Activated CD4-positive, alpha-beta T cell treated with anti-CD3 and anti-CD28 coated beads, Interleukin-2, amount 50 U/mL, for 16 hours (primary cell): Measurements from ENCODE around the gene OSBPL9.
A peak's percentile ranks its signal among the peaks of the same experiment; 100 is the strongest.

ENCODE experiments used
- DNase-seq: peaks from one replicate; pipeline ENCODE4 v3.0.0-alpha.2; 2020

The OSBPL9 gene

GRCh38 chr1:51744506-51745303, 127.8 kb downstream of the OSBPL9 start:
- no peak for DNase-seq

DNA sequence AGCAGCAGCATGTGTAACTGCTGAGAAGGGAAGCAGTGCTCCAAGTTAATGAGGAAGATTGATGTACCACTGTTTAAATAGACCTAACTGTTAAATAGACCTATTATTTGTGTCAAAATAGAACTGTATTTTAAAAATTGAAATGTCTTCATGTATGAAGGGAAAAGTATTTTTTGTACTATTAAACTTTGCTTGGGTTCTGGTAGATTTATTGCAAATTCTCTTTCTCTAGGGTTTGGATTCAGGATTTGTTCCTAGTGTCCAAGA, 128.3 kb downstream of the OSBPL9 start:
- no peak for DNase-seq

GRCh38 chr1:51749151-51749550, 132.3 kb downstream of the OSBPL9 start:
- no peak for DNase-seq

DNA sequence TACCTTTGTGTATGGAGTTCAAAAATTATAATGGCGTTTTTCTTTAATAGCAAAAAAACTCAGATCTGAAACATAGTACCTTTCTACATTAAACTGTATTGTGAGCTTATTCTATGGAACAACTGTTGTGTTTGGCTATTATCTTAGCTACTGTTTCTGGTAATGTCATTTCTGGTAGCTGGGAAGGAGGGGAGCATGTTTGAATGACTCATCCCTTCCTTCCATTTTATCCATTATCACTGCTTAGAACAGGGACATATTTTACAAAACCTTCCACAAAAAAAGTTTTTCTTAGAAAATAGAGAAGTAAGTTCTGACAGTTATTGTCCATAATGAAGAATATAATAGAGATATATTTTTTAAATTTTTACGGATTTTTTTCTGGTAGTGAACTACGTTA, 133.3 kb downstream of the OSBPL9 start:
- DNase-seq, result no peak

DNA sequence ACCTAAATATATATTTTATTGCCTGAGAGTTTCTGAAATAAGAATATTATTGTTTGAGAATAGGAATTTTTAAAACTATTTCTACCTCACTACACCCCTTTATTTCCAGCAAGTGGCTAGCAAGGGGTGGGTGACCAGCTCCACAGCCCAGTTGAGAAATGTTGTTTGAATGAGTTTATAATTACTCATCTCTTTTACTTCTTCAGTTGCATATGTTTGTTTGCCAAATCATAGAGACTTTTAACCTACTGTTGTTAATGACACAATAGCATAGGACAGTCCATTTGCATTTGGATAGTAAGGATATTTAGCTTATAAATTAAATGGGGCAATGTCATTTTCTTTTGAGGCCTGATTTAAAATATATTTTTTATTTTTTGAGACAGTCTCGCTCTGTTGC, 133.8 kb downstream of the OSBPL9 start:
- no peak for DNase-seq

- DNase-seq, result no peak
Observed at GRCh38 chr1:51752073-51752948, 135.4 kb downstream of the OSBPL9 start.

- DNase-seq, result no peak
Observed at GRCh38 chr1:51753969-51754368, 137.1 kb downstream of the OSBPL9 start.

GRCh38 chr1:51754666-51755065, 137.8 kb downstream of the OSBPL9 start:
- no peak for DNase-seq

GRCh38 chr1:51755437-51755836, 138.5 kb downstream of the OSBPL9 start:
- DNase-seq, result no peak

GRCh38 chr1:51756290-51756689, 139.4 kb downstream of the OSBPL9 start:
- DNase-seq, result peak; percentile 66

DNA sequence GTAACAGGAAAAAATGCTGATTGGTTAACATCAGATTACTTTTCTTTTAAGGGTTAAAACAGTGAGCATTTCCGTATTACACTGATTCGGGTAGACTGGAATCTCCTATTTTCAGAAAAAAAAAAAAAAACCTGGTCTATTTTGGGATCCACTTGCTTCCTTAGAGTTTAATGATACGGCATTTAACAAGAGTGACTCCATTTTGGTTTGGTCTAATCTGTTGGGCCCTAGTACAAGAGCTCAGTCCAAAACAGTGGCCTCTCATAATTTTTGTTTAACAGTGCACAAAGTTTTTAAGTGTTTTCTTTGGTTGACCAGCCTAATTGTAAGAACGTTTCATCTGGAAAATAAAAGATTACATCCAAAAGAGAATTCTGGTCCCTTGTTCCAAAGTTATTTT, 141.4 kb downstream of the OSBPL9 start:
- no peak for DNase-seq

GRCh38 chr1:51760872-51761271, 144.0 kb downstream of the OSBPL9 start:
- DNase-seq, result no peak

GRCh38 chr1:51761351-51761750, 144.5 kb downstream of the OSBPL9 start:
- no peak for DNase-seq

DNA sequence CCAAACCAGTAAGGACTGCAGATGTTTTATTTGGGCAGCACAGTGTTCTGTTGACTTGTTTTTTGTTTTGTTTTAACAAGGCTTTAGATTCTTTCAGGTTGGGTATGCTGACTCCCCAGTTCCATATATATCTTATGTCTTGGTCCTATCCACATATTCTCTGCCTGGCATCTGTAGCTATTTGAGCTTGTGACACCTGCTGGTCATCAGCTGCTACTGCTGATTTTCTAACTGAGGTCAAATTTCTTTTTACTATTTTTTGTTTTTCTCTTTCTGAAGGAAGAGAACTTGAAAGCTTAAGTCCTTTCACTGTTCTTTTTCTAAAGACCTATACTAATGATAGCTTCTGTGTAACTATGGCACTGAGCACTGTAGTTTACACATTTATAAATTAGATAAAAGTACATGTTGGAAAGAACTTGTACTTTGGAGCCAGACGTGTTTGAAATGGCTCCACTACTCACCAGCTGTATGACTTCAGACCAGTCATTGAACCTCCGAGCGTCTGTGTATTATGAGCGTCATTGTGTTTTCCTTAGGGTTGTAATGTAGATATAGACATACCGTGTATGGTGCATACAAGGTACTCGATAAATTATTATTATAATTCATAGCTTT, 152.2 kb downstream of the OSBPL9 start:
- DNase-seq, result peak; percentile 51

- no peak for DNase-seq
Observed at GRCh38 chr1:51776408-51776807, 159.5 kb downstream of the OSBPL9 start.

DNA sequence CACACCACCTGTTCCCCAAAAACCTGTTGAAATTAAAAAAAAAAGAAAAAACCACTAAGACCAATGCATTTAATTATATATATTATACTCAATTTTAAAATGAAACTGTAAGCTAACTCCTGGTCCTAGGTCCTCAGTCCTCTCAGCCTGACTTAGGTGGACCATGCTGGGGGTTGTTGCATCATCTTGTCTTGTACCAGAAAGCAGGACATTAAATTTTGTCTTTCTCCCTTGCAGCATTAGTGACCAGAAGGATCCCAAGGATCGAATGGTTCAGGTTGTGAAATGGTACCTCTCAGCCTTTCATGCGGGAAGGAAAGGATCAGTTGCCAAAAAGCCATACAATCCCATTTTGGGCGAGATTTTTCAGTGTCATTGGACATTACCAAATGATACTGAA, 164.0 kb downstream of the OSBPL9 start:
- DNase-seq, result no peak

DNA sequence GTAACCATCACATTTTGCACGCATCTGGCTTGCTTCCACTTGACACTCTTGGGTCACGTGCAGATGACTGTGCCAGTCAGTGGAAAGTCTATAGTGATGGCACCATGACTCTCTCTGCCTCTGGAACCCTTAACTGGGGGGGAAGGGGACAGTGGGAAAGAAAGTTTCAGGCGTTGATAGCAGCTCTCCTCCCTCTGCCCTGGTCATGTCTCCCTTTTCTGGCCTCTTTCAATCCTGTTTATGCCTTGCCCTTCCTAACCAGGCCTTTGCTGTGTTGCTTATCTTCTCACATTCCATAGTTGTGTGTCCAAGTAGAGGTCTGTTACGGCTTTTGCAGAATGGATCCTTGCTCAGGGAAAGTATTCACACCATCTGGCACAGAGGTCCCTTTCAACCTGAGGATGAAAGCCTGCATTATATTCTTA, 168.1 kb downstream of the OSBPL9 start:
- DNase-seq, result no peak

DNA sequence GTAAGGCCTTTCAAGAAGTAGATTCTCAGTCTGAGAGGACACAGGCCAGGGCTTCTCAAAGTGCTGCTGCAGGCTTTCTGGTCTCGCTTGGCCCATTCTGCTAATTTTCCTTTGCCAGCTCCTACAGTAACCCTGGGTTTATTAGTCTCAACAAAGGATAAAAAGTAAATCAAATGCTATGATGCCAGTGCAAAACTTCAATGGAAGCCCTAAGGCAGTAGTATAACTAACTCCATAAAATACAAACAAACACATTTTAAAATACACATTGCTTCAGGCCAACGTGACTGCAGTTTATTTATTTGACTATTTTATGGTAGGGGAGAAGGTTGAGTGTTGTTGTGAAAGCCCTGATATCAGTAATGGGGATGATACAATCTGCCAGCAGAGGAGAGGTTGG, 172.0 kb downstream of the OSBPL9 start:
- DNase-seq, result no peak

DNA sequence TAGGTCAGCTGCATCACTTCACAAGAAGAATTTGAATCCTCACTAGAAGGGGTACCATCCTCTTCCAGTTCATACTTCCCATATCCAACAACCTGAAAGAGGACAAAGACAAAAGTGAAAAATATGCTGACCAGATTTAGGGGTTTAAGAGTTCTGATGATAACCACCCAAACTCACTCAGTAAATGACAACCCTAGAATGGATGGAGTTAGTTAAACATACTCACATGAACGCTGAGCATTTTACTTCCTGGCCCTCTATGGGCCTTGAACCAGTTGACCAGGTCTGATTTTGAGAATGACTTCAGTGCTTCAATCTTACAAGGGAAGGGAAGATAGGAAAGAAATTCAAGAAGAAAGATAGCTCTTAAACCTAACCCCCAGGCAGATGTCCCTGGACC, 172.4 kb downstream of the OSBPL9 start:
- DNase-seq, result no peak

DNA sequence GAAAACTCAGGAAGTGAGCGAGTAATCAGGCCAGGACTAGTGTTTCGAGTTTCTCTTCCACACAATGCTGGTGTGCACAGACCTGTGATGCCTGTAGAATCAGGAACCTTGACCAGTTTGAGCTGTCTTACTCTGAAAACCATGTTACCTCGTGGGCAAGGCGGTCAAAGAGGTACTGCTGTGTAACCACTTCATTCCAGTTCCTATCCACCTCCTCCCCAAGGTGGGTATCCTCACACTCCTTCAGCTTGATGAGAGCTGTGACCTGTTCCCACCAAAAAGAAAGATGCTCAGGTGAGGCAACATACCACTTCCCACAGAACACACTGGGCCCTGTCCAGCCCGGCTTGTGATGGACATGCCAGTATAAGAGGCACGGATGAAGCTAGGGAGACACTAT, 173.5 kb downstream of the OSBPL9 start:
- DNase-seq, result no peak

DNA sequence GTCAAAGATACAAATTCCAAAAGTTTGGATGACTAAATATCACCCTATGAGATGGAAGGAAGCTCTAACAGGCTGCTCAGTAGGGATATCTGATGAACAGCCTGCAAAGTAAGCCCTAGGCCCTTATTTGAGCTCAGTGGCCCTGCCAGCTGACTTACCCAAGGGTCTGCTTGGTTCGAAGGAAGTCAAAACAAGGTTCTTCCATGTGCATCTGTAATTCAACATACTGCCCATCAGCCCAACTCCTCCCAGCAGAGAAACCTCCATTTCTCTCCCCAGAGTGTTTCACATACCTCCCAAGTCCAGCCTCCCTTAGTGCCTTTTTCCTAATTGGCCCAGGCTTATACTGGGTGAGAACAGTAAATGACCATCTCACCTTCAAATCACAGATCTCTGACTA, 175.0 kb downstream of the OSBPL9 start:
- no peak for DNase-seq

DNA sequence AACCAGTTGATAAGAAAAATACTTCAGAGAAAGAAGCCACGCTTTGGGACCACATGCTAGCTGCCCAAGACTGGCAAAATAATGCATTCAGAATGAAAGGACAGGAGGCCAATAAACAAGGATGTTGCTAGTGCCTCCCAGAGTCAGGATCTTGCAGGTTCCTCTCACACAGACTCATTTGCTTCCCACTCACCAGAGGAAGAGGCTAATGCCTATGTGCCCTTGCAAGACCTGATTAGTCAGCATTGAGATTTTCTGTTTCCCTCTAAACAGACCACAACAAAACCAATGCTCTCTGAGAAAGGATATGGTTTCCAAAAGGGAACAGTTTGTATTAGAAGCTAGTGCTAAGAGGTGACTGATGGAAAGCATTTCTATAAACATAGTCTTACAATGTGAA, 176.0 kb downstream of the OSBPL9 start:
- DNase-seq, result peak; percentile 44

DNA sequence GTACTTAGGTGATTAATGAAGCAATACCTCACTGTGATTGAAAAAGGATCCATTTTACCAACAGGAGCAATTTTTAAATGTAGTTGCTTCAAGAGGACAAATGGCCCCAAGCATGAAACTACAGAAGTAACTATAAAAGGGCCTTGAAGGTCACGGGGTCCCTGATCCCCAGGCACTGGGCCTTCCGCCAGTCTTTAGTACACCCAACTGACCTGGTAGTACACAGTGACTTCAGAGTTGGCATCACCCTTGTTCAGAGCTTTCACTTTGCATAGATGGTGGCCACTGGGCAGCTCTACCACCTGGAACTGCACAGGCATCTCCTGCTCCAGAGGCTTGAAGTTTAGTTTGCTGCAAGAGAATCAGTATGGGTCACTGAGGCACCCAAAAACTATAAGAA, 177.4 kb downstream of the OSBPL9 start:
- no peak for DNase-seq

DNA sequence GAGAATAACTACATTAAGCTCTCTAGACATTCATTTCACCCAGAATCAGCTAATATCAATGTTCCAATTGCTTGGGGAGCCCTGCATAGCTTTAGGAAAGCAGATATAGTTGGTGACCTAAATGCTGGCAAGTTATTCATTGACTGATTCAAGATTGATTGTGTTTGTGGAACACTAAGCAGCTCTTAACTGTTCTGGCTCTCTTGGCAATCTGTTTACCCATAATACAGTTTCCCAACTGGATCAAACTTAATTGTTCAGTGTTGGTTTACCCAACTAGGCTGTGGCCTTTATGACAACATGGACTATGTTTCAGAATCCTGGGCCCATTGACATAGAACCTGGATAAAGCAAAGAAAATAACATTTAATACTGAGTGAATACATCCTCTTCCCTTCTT, 178.0 kb downstream of the OSBPL9 start:
- DNase-seq, result no peak
